Inflammatory macrophage treated with lipopolysaccharide for 4 hours (primary cell): Measurements from ENCODE around the gene RSBN1L.

Experiments used
- DNase-seq: peaks from one replicate; pipeline ENCODE4 v3.0.0-alpha.2; 2020

Gene RSBN1L

GRCh38 chr7:77811516-77812289 is 115.4 kb downstream of the RSBN1L start:
- DNase-seq = no peak

DNA sequence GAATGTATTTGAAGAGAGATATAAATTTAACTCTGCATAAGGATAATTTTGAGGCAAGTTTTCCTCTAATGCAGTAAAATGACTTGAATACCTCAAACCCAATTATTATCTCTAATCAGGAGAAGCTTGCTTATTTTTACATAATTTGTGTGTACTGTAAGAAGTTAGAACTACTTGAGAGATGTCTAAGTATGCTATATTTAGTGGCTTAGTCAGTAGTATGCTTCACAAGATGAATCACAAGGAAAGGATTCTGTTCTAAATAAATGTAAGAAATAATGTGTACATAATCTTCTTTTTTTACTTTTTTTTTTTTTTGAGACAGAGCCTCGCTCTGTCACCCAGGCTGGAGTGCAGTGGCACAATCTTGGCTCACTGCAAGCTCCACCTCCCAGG is 116.0 kb downstream of the RSBN1L start:
- peak; percentile 27 for DNase-seq

DNA sequence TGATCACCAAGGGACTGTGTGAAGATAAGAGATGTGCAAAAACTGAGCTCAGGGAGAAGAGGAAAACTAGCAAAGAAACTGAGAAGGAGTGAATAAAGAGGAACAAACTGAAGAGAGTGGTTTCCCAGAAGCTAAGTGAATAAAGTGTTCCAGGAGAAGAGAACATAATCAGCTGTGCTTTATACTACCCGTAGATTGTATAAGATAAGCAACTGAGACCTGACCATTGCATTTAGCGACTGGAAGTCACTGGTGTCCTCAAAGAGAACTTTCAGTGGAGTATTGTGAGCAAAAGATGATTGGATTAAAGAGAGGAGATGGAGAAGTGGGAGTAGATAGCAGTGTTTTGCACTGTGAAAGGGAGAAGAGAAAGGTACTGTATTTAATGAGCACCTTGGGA is 116.9 kb downstream of the RSBN1L start:
- DNase-seq = no peak

- peak; percentile 55 for DNase-seq
Observed at GRCh38 chr7:77819021-77819420, 122.8 kb downstream of the RSBN1L start.

GRCh38 chr7:77820967-77821366 is 124.7 kb downstream of the RSBN1L start:
- no peak for DNase-seq

DNA sequence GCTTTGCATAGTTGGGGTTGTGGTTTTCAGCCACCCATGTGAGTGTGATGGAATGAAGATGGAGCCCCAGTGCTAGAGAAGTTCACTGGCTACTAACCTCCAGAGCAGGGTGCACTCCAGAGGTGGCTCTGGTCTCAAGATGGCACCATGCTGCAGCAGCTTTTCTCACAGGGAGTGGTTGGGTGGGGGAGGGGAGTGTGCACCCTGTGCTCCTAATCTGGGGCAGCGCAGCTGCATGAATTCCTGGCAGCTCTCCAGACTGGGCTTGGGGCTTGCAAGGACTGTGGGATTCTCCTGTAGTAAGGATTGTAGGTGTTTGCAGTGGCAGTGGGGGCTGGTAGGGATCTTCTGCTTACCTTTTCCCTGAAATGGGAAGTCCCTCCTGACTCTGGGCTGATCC is 126.0 kb downstream of the RSBN1L start:
- no peak for DNase-seq

DNA sequence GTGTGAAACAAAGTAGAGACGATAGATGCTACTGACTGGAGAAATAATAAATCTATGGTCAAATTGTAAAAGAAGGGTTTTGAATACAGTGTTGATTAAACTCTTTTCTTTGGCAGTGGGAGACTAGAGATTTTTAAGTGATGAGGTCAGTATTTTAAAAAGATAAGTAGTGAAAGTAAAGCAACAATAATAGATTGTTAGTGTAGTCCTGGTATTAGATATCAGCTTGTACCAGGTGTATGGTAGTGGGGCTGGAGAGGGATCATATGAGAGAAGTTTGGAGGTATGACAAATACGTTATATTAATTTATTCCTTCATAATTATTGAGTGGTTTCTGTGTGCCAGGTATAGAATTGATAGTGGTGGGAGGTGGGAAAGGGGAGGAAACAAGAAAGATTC is 127.5 kb downstream of the RSBN1L start:
- DNase-seq = no peak

- DNase-seq = no peak
Observed at GRCh38 chr7:77824636-77825035, 128.4 kb downstream of the RSBN1L start.

- peak; percentile 54 for DNase-seq
Observed at GRCh38 chr7:77825131-77825530, 128.9 kb downstream of the RSBN1L start.

DNA sequence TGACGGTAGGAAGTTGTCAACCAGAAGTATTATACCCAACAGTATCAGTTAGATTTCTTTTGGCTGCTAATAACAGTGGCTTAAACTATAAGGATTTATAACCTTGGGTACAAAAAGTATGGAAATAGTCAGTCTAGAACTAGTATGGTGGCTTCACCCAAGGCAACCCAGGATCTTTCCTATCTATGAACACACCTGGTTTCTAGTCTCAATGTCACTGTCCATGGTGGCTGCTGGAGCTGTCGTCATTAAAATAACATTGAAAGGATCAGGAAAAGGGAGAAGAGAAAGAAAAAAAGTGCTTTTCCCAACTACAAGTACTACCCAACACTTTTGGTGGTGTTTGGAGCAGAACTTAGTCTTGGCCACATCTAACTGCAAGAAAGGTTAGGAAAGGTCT is 130.0 kb downstream of the RSBN1L start:
- no peak for DNase-seq

DNA sequence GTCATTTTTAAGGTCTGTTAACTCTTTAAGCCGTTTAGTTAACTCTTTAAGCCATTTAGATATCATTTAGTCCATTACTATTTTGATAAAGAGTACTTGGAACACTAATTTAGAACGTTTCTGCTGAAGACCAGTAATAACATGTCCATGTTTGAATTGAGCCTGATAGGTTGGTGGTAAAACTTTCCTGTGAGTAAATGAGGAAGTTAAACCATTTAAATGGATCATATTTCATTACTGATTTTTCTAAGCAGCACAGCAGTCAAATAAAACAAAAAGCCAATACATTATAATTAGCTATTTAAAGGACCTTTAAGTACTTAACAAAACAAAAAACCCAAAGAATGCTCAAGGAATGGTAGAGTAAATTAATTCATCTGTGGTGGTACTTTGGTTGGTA is 131.7 kb downstream of the RSBN1L start:
- DNase-seq = no peak

GRCh38 chr7:77830649-77831355 is 134.5 kb downstream of the RSBN1L start:
- no peak for DNase-seq

DNA sequence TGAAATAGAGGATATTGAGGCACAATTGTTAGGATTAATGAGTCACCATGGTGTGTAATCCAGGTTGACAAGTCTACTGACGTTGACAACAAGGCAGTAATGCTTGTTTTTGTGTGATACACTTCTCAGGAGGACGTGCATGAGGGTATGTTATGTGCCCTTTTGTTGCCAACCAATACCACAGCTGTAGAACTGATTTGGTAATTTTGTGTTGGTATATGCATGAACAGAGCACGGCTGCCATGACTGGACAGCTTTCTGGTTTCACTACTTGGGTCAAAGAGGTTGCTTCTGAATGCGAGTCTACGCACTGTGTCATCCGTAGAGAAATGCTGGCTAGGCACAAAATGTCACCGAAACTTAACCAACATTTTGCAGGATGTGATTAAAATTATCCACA is 135.2 kb downstream of the RSBN1L start:
- DNase-seq = no peak

DNA sequence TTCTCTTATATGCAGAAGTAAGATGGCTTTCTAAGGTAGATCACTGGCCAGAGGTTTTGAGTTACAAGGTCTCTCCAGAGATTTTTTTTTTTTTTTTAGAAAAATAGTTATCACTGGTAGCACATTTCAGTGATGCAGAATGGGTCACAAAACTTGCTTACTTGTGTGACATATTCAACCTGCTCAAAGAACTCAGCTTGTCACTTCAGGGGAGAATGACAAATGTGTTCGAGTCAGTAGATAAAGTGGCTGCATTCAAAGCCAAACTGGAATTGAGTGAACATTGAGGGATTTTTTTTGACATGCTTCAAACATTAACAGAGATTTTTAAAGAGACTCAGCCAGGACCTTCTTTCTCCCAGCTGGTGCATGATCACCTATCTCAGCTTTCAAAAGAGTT is 135.7 kb downstream of the RSBN1L start:
- DNase-seq = no peak
